ENCODE measurements around the gene HAUS1.

The HAUS1 gene, protein sequence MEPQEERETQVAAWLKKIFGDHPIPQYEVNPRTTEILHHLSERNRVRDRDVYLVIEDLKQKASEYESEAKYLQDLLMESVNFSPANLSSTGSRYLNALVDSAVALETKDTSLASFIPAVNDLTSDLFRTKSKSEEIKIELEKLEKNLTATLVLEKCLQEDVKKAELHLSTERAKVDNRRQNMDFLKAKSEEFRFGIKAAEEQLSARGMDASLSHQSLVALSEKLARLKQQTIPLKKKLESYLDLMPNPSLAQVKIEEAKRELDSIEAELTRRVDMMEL

DNA sequence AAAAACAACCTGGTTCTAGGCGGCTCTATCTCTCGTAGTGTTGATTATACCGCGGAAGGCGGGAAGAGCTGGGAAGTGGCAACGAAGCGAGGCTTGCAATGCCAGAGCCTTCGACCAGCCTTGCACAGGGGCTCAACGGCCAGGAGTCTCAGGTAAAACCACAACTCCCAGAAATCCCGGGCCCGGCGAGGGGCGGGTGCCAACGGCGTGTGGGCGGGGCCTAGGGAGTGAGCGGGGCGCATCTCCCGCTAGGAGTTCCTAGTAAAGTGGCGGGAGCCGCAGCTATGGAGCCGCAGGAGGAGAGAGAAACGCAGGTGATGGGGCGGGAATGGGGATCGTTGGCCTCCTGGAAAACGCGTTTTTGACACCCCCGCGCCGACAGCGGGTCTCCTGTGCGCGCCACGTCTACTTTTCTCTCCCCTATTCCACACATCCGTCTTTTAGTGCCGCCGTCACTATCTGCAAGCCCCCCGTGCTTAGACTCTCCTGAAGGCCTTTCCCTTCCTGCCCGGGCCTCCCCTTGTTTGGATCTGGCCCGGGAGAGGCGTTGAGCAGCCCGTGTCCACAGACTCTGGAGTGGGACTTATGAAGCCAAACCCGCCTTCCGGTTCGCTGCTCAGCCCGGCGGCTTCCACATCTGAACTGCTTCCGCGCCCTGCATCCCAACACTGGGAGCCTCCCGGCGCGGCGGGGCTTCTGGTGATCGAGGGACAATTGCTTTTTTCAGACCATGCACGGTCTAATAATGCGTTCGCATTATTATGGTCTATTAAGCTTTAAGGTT lies at the start of gene HAUS1:
TSS of gene HAUS1 (plus strand) at position 258 of the 784 bp plus-strand sequence. CDS start at position 285, 27 bp downstream.
- Mint-ChIP-seq H3K27ac (peak within 1 kb of the TSS; percentile 93 to 99 (median 99)), H3K9me3 (no peaks in the 10 kb centered on the region), H3K36me3 (ENCODE audit: low read depth) (peaks cover 24% of the 10 kb centered on the region), H3K27me3 (ENCODE audit: low read depth) (no peaks in the 10 kb centered on the region), H3K4me1 (peaks cover 11% of the 10 kb centered on the region), H3K4me3 (peak within 1 kb of the TSS; percentile 97 to 99 (median 98))
- TF ChIP-seq, protein P1, sequence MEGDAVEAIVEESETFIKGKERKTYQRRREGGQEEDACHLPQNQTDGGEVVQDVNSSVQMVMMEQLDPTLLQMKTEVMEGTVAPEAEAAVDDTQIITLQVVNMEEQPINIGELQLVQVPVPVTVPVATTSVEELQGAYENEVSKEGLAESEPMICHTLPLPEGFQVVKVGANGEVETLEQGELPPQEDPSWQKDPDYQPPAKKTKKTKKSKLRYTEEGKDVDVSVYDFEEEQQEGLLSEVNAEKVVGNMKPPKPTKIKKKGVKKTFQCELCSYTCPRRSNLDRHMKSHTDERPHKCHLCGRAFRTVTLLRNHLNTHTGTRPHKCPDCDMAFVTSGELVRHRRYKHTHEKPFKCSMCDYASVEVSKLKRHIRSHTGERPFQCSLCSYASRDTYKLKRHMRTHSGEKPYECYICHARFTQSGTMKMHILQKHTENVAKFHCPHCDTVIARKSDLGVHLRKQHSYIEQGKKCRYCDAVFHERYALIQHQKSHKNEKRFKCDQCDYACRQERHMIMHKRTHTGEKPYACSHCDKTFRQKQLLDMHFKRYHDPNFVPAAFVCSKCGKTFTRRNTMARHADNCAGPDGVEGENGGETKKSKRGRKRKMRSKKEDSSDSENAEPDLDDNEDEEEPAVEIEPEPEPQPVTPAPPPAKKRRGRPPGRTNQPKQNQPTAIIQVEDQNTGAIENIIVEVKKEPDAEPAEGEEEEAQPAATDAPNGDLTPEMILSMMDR (IDR thresholded peaks at IDR 0.05; ENCODE audit: unreplicated experiment in 3 of 3) = no peak

DNA sequence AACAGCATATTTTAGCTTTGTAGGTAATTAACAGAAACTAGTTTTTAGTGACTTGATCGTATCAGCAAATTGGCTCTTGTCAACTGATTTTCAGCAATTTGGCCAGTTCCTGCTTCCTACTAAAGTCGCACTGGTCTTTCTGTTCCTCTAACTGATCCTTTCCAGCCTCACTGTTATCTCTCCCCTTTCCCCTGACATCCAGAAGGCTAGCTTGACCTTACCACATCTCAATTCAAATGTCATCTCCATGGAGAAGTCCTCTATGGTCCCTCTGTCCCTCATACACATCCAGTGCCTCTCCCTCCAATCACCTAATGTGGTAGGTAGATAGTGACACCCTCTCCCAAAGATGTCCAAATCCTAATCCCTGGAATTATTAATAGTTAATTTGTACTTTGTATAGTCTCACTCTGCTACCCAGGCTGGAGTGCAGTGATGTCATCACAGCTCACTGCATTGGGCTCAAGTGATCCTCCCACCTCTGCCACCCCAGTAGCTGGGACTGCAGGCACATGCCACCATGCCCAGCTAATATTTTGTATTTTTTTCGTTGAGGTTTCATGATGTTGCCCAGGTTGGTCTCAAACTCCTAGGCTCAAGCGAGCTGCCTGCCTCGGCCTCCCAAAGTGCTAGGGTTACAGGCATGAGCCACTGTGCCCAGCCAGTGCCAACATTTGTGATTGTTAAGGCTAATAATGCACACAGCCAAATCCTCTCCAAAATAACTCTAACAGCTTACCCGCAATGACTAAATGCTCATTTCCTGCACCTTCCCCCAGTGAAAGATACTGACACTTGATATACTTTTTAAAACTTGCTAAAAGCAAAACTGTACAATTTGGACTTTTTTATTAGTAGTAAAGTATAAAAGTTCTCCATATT lies 49.0 kb upstream of the HAUS1 start:
- H3K4me3 Mint-ChIP-seq = no peak overlapping the region
- H3K9me3 Mint-ChIP-seq = no peaks in the 10 kb centered on the region
- peak overlapping the region in 1 of 3 experiments; percentile 7 for H3K27ac Mint-ChIP-seq
- no peaks in the 10 kb centered on the region for H3K36me3 Mint-ChIP-seq (ENCODE audit: low read depth)
- TF ChIP-seq, protein P1 (IDR thresholded peaks at IDR 0.05; ENCODE audit: unreplicated experiment in 3 of 3) = no peak
- no peaks in the 10 kb centered on the region for H3K27me3 Mint-ChIP-seq (ENCODE audit: low read depth)
- peaks cover 10% of the 10 kb centered on the region for H3K4me1 Mint-ChIP-seq

DNA sequence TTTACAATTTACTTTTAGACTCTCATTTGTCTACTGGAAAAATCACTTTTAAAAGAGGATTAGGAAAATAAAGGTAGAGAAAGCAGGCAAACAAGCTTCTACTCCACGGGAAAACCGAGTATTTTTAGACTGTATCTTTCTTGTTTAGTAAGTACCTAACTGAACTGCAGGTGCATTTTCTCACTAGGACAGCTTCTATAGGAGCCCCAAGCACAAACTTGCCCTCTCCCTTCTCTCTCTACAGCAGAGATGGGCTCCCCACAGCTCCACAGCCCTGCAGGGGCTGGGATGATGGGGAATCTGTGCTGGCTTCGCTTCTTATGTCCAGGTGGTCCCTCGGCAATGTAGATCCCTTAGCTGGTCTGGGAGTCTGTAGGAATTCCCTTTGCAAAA lies 48.4 kb upstream of the HAUS1 start:
- H3K27ac Mint-ChIP-seq = no peak overlapping the region
- H3K4me3 Mint-ChIP-seq = no peak overlapping the region
- no peaks in the 10 kb centered on the region for H3K36me3 Mint-ChIP-seq (ENCODE audit: low read depth)
- TF ChIP-seq, protein P1 (IDR thresholded peaks at IDR 0.05; ENCODE audit: unreplicated experiment in 3 of 3) = no peak
- H3K4me1 Mint-ChIP-seq = peaks cover 10% of the 10 kb centered on the region
- H3K27me3 Mint-ChIP-seq (ENCODE audit: low read depth) = no peaks in the 10 kb centered on the region
- H3K9me3 Mint-ChIP-seq = no peaks in the 10 kb centered on the region

DNA sequence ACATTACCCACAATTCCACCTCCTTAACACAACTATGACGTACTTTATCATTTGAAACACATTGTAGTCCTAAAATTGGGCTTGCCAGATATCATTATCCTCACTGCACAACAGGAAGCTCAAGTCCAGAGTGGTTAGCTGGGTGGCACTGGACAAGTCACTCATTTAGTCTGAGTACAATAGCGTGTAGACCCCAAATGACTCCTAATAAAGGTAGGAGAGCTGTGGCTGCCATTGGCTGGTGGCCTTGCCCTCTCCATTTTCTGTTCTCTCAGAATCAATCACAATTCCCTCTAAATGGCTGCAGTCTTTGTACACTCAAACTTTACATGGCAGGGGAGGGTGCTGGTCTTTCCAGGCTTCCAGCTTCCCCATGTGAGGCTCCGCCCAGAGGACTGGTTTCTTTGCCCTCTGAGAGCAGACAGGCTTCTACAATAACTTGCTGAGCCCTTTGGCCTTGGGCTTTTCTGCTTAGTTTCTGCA lies 43.8 kb upstream of the HAUS1 start:
- no peaks in the 10 kb centered on the region for H3K9me3 Mint-ChIP-seq
- H3K27me3 Mint-ChIP-seq (ENCODE audit: low read depth) = no peaks in the 10 kb centered on the region
- H3K4me1 Mint-ChIP-seq = no peaks in the 10 kb centered on the region
- no peaks in the 10 kb centered on the region for H3K36me3 Mint-ChIP-seq (ENCODE audit: low read depth)
- TF ChIP-seq, protein P1 (IDR thresholded peaks at IDR 0.05; ENCODE audit: unreplicated experiment in 3 of 3) = no peak
- H3K27ac Mint-ChIP-seq = no peak overlapping the region
- no peak overlapping the region for H3K4me3 Mint-ChIP-seq

DNA sequence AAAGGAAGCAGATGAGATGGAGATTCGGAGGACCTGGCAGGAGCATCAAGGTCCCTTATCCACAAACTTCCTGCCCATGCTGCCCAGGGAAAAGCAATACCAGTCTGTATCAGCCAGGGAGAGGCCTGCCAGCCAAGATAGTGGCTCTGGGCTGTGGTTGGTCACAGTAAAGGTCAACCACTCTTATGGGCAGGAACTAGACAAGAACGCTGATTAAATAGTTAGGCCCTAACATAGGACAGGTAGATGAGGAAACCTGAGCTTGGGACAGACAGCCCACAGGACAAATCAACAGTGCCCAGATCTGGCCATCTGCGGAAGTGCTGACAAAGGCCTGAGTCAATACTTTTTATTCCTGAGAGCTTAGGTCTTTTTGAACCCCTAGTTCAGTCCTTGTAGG lies 42.8 kb upstream of the HAUS1 start:
- no peak overlapping the region for H3K4me3 Mint-ChIP-seq
- TF ChIP-seq, protein P1 (IDR thresholded peaks at IDR 0.05; ENCODE audit: unreplicated experiment in 3 of 3) = no peak
- H3K4me1 Mint-ChIP-seq = no peaks in the 10 kb centered on the region
- no peaks in the 10 kb centered on the region for H3K36me3 Mint-ChIP-seq (ENCODE audit: low read depth)
- H3K27ac Mint-ChIP-seq = no peak overlapping the region
- H3K27me3 Mint-ChIP-seq (ENCODE audit: low read depth) = no peaks in the 10 kb centered on the region
- no peaks in the 10 kb centered on the region for H3K9me3 Mint-ChIP-seq

Measured in nephron (organoid).